Adrenal gland (tissue), 5 donors: ENCODE measurements around the gene SDK1.

Experiments used
- CTCF ChIP-seq, 6 experiments: fragments of 450-650 bp in 4 of 6; fragments of 200-600 bp in 2 of 6; sonication (generic) in 1 of 6; IDR thresholded peaks; 1 replicate in 5 of 6; 2 replicates in 1 of 6; pipeline versions ENCODE4 v1.5.1 to v1.8.0; 2016 to 2021; ENCODE audit warnings: antibody characterized with exemption in 6 of 6, mild to moderate bottlenecking in 2 of 6, moderate library complexity in 1 of 6
- POLR2A ChIP-seq, 2 donors: fragments of 450-650 bp; IDR thresholded peaks; one replicate each; pipeline ENCODE4 v1.6.1; 2017; ENCODE audit warnings: antibody characterized with exemption in 2 of 2, mild to moderate bottlenecking in 2 of 2, moderate library complexity in 1 of 2
- donor health status: DM: no; HTN: no; CAD: no.

GRCh38 chr7:4129481-4130122, 828.5 kb downstream of the SDK1 start:
- TF ChIP-seq POLR2A (IDR thresholded peaks at IDR 0.05) (no peak), CTCF (IDR thresholded peaks at IDR 0.05) (no peak)
